IMR-90 (cell line): ENCODE results near the gene KATNB1. TPM values are rescaled to one million over a fixed set of nuclear protein-coding genes. Genes with fewer than 3 reads are reported as not detected.

ENCODE experiments used
- ATAC-seq: fragments of 200-7000 bp; cut with Tn5 transposase; 2 replicates; pipeline ENCODE4 v1.9.1; 2020; ENCODE audit warnings: low read depth, mild to moderate bottlenecking, moderate library complexity
- BruUV-seq: library from RNA; stranded (reverse); fragments of 400-500 nt; replicated peaks from 2 replicates; lab custom pipeline; 2021; lab: Mats Ljungman, UMichigan
- CTCF ChIA-PET: fragments of 300-600 bp; formaldehyde crosslinking; extraction: SDS; loops from one replicate; lab custom pipeline; 2021; ENCODE audit warnings: antibody characterized with exemption; lab: Yijun Ruan, JAX
- POLR2A ChIA-PET: fragments of 300-600 bp; sonication (Branson Sonifier 250); formaldehyde crosslinking; loops from one replicate; lab custom pipeline; 2022; ENCODE audit warnings: antibody characterized with exemption; ENCODE audit not compliant: unreplicated experiment; lab: Charles Lee
- DNase-seq: peaks from one replicate; pipeline ENCODE4 v3.0.0; 2013
- H2AFZ ChIP-seq: replicated peaks from 2 replicates; pipeline ENCODE3; 2013; ENCODE audit warnings: low read length, mild to moderate bottlenecking; ENCODE audit not compliant: poor library complexity
- H2AK5ac ChIP-seq: 2 replicates; pipeline ENCODE4 v1.6.1; 2013; ENCODE audit warnings: low read depth, low read length, inconsistent platforms
- H2AK9ac ChIP-seq: replicated peaks from 2 replicates; pipeline ENCODE3; 2013; ENCODE audit warnings: mild to moderate bottlenecking, low read depth, low read length, moderate library complexity; ENCODE audit not compliant: poor library complexity
- H2BK120ac ChIP-seq: 2 replicates; pipeline ENCODE4 v1.6.1; 2013; ENCODE audit warnings: low read depth, low read length, inconsistent platforms
- H2BK15ac ChIP-seq: 3 replicates; pipeline ENCODE4 v1.6.1; 2013; ENCODE audit warnings: low read depth, low read length, inconsistent platforms
- H2BK20ac ChIP-seq: 2 replicates; pipeline ENCODE4 v1.6.1; 2013; ENCODE audit warnings: low read depth, mild to moderate bottlenecking, inconsistent platforms, low read length, moderate library complexity
- H2BK5ac ChIP-seq: 2 replicates; pipeline ENCODE4 v1.6.1; 2013; ENCODE audit warnings: mild to moderate bottlenecking, low read depth, low read length, inconsistent platforms; ENCODE audit not compliant: poor library complexity, severe bottlenecking
- H3K14ac ChIP-seq: replicated peaks from 2 replicates; pipeline ENCODE4 v1.6.1; 2013; ENCODE audit warnings: low read depth, low read length, inconsistent platforms
- H3K18ac ChIP-seq: 2 replicates; pipeline ENCODE4 v1.6.1; 2013; ENCODE audit warnings: low read depth, low read length, control low read depth
- H3K23ac ChIP-seq: 2 replicates; pipeline ENCODE4 v1.6.1; 2013; ENCODE audit warnings: low read depth, low read length, inconsistent platforms
- H3K27ac ChIP-seq: 2 replicates; pipeline ENCODE4 v1.5.1; 2013; ENCODE audit warnings: mild to moderate bottlenecking, control low read depth, low read length; ENCODE audit not compliant: insufficient read depth
- H3K27me3 ChIP-seq: 2 replicates; pipeline ENCODE4 v1.6.1; 2013; ENCODE audit warnings: low read length; ENCODE audit not compliant: control insufficient read depth, insufficient read depth
- H3K36me3 ChIP-seq: 2 replicates; pipeline ENCODE4 v1.6.1; 2013; ENCODE audit warnings: low read length, mixed read lengths; ENCODE audit not compliant: control insufficient read depth, insufficient read depth
- H3K4ac ChIP-seq: 2 replicates; pipeline ENCODE4 v1.6.1; 2013; ENCODE audit warnings: low read depth, low read length, inconsistent platforms
- H3K4me1 ChIP-seq: 2 replicates; pipeline ENCODE4 v1.6.1; 2013; ENCODE audit warnings: low read length, mixed read lengths; ENCODE audit not compliant: control insufficient read depth, insufficient read depth
- H3K4me2 ChIP-seq: 2 replicates; pipeline ENCODE4 v1.6.1; 2013; ENCODE audit warnings: low read depth, mild to moderate bottlenecking, control low read depth, low read length, moderate library complexity
- H3K4me3 ChIP-seq: 2 replicates; pipeline ENCODE4 v1.5.1; 2013; ENCODE audit warnings: low read depth, mild to moderate bottlenecking, control low read depth, low read length, moderate library complexity; ENCODE audit not compliant: insufficient read depth
- H3K56ac ChIP-seq: 2 replicates; pipeline ENCODE4 v1.6.1; 2013; ENCODE audit warnings: low read length, inconsistent platforms; ENCODE audit not compliant: insufficient read depth; ENCODE audit errors: extremely low read depth
- H3K79me1 ChIP-seq, 2 experiments: 2 replicates each; pipeline ENCODE4 v1.6.1; 2013; ENCODE audit warnings: low read length in 2 of 2, inconsistent platforms in 1 of 2, low read depth in 1 of 2
- H3K9ac ChIP-seq: 2 replicates; pipeline ENCODE4 v1.6.1; 2013; ENCODE audit warnings: low read depth, low read length, control low read depth
- H3K9me1 ChIP-seq: 2 replicates; pipeline ENCODE4 v1.6.1; 2013; ENCODE audit warnings: low read length, inconsistent platforms; ENCODE audit not compliant: insufficient read depth
- H3K9me3 ChIP-seq: 2 replicates; pipeline ENCODE4 v1.6.1; 2013; ENCODE audit warnings: low read length; ENCODE audit not compliant: control insufficient read depth, insufficient read depth
- H4K20me1 ChIP-seq: 2 replicates; pipeline ENCODE4 v1.6.1; 2013; ENCODE audit warnings: low read length, inconsistent platforms; ENCODE audit not compliant: insufficient read depth
- H4K5ac ChIP-seq: 2 replicates; pipeline ENCODE4 v1.6.1; 2013; ENCODE audit warnings: mild to moderate bottlenecking, low read depth, low read length, control low read depth
- H4K8ac ChIP-seq, 2 experiments: 2 replicates each; pipeline ENCODE4 v1.6.1; 2013; ENCODE audit warnings: low read depth in 2 of 2, low read length in 2 of 2, control low read depth in 1 of 2, inconsistent platforms in 1 of 2
- H4K91ac ChIP-seq: 2 replicates; pipeline ENCODE4 v1.6.1; 2013; ENCODE audit warnings: low read depth, low read length, inconsistent platforms; ENCODE audit not compliant: insufficient read depth
- BHLHE40 ChIP-seq: fragments of 150-350 bp; IDR thresholded peaks from 2 replicates; pipeline ENCODE4 v1.6.1; 2016; ENCODE audit warnings: mild to moderate bottlenecking, low read depth, low read length
- CHD1 ChIP-seq: IDR thresholded peaks from 2 replicates; pipeline ENCODE4 v1.6.1; 2012; ENCODE audit warnings: low read depth, low read length, improper control_type of control experiment
- CTCF ChIP-seq: conservative IDR thresholded peaks from 2 replicates; pipeline ENCODE4 v1.5.1; 2012; ENCODE audit warnings: mild to moderate bottlenecking, low read depth, low read length, improper control_type of control experiment
- ELK1 ChIP-seq: fragments of 150-350 bp; IDR thresholded peaks from 2 replicates; pipeline ENCODE4 v1.6.1; 2016; ENCODE audit warnings: low read depth, mild to moderate bottlenecking, low read length, moderate library complexity, borderline replicate concordance
- FOS ChIP-seq: fragments of 150-350 bp; IDR thresholded peaks from 2 replicates; pipeline ENCODE4 v1.6.1; 2016; ENCODE audit warnings: low read depth, low read length
- MAFK ChIP-seq: IDR thresholded peaks from 2 replicates; pipeline ENCODE4 v1.6.1; 2012; ENCODE audit warnings: low read depth, low read length, improper control_type of control experiment
- MAZ ChIP-seq: IDR thresholded peaks from 2 replicates; pipeline ENCODE4 v1.6.1; 2012; ENCODE audit warnings: low read depth, mild to moderate bottlenecking, low read length, improper control_type of control experiment, moderate library complexity, borderline replicate concordance
- MXI1 ChIP-seq: IDR thresholded peaks from 2 replicates; pipeline ENCODE4 v1.6.1; 2012; ENCODE audit warnings: low read depth, mild to moderate bottlenecking, low read length, moderate library complexity, borderline replicate concordance
- NFE2L2 ChIP-seq: fragments of 150-350 bp; IDR thresholded peaks from 2 replicates; pipeline ENCODE4 v1.6.1; 2016; ENCODE audit warnings: low read depth, mild to moderate bottlenecking, low read length
- POLR2A ChIP-seq: IDR thresholded peaks from 2 replicates; pipeline ENCODE4 v1.6.1; 2012; ENCODE audit warnings: mild to moderate bottlenecking, low read depth, low read length
- RAD21 ChIP-seq: IDR thresholded peaks from 2 replicates; pipeline ENCODE4 v1.6.1; 2012; ENCODE audit warnings: low read length, improper control_type of control experiment
- RCOR1 ChIP-seq: IDR thresholded peaks from 2 replicates; pipeline ENCODE4 v1.6.1; 2012; ENCODE audit warnings: mild to moderate bottlenecking, low read length, improper control_type of control experiment; ENCODE audit not compliant: insufficient replicate concordance
- RFX5 ChIP-seq: IDR thresholded peaks from 2 replicates; pipeline ENCODE4 v1.8.0; 2012; ENCODE audit warnings: low read depth, mild to moderate bottlenecking, low read length, moderate library complexity
- USF2 ChIP-seq: fragments of 150-350 bp; IDR thresholded peaks from 2 replicates; pipeline ENCODE4 v1.6.1; 2017; ENCODE audit warnings: mild to moderate bottlenecking, antibody characterized with exemption, low read length, low read depth
- WGBS, 2 experiments: methylation state at CpG; one replicate each; pipeline versions ENCODE4 v1.1.5 to v1.1.7; 2013; ENCODE audit warnings: missing lambda C conversion rate in 2 of 2; ENCODE audit not compliant: insufficient read length in 1 of 2; ENCODE audit errors: extremely low coverage in 2 of 2; 5-methylcytosine and 5-hydroxymethylcytosine counted together
- dilution Hi-C: fragments of 300-500 bp; cut with HindIII; formaldehyde crosslinking; loops from one replicate; pipeline ENCODE4 v1.14.3; 2018; ENCODE audit warnings: low sequenced_read_pairs; ENCODE audit not compliant: unreplicated experiment
- in situ Hi-C: fragments of 300-500 bp; cut with MboI; formaldehyde crosslinking; loops from 3 replicates; pipeline ENCODE4 v1.14.3; 2019; ENCODE audit warnings: low sequenced_read_pairs, inconsistent platforms, mixed read lengths
- intact Hi-C: fragments of 100-400 bp; cut with micrococcal nuclease; formaldehyde crosslinking; loops from 2 replicates; pipeline ENCODE4 v1.10.0; 2022
- polyA plus RNA-seq, 3 experiments: library from polyadenylated mRNA; depleted of rRNA; stranded (reverse); fragments of >200 nt; gene quantifications; 2 replicates each; pipeline ENCODE4 v1.2.3, GENCODE V29; 2012; ENCODE audit warnings: low replicate concordance in 1 of 3
- total RNA-seq: library from RNA; depleted of rRNA; stranded (reverse); fragments of >200 nt; gene quantifications from 2 replicates; pipeline ENCODE4 v1.2.3, GENCODE V29; 2012

KATNB1 gene
- total and polyA plus RNA-seq, 2 of the 4 experiments (the other 2 are of a cell fraction): 10.9 to 23.5 TPM

- in situ Hi-C loops (no loop called here), dilution Hi-C loops (no loop called here), intact Hi-C loops (no loop called here)
- no TSS peak for BruUV-seq
- H2AFZ ChIP-seq: no peak overlapping the region
- no peak overlapping the region for H4K5ac ChIP-seq
- ATAC-seq (no peak), DNase-seq (no peak)
- no peak overlapping the region for H2BK15ac ChIP-seq
- POLR2A ChIA-PET: no interaction called here
- no peaks in the 10 kb centered on the region for H3K9me3 ChIP-seq
- no peak overlapping the region for H3K27ac ChIP-seq
- no peak overlapping the region for H3K4me2 ChIP-seq
- H3K4me1 ChIP-seq: no peaks in the 10 kb centered on the region
- H3K14ac ChIP-seq: no peak overlapping the region
- no peak overlapping the region for H2BK20ac ChIP-seq
- 93% methylated on average over 5 of the region's 7 CpGs; no CpG with 5 or more reads in 1 of the 2 experiments for WGBS, 2 experiments
- H3K9me1 ChIP-seq: no peaks in the 10 kb centered on the region
- H3K27me3 ChIP-seq: no peaks in the 10 kb centered on the region
- H3K23ac ChIP-seq: no peak overlapping the region
- H2AK5ac ChIP-seq: no peak overlapping the region
- no peak overlapping the region for H3K18ac ChIP-seq
- no peak overlapping the region for H3K4me3 ChIP-seq
- no peak overlapping the region for H4K91ac ChIP-seq
- H2AK9ac ChIP-seq: no peak overlapping the region
- H2BK5ac ChIP-seq: no peak overlapping the region
- H3K4ac ChIP-seq: no peak overlapping the region
- H3K9ac ChIP-seq: no peak overlapping the region
- H3K56ac ChIP-seq: no peak overlapping the region
- peaks cover 16% of the 10 kb centered on the region for H3K36me3 ChIP-seq
- no peak for TF ChIP-seq RCOR1
- no peak for TF ChIP-seq BHLHE40
- TF ChIP-seq MXI1: no peak
- no peak for TF ChIP-seq RFX5
- no peak for TF ChIP-seq USF2
- no peak for TF ChIP-seq ELK1
- TF ChIP-seq NFE2L2: no peak
- TF ChIP-seq RAD21: no peak
- no peak for TF ChIP-seq CTCF
- no peak for TF ChIP-seq POLR2A
- no peak for TF ChIP-seq FOS
- TF ChIP-seq MAFK: no peak
- no peak for TF ChIP-seq CHD1
- TF ChIP-seq MAZ: no peak
- no peaks in the 10 kb centered on the region for H3K79me1 ChIP-seq
- CTCF ChIA-PET: no interaction called here
- no peaks in the 10 kb centered on the region for H4K20me1 ChIP-seq
- H4K8ac ChIP-seq: no peak overlapping the region
- H2BK120ac ChIP-seq: no peak overlapping the region
Observed at GRCh38 chr16:57747091-57747490, 11.5 kb downstream of the KATNB1 start.
